ENCODE results near the gene AK9. TPM values are rescaled to one million over a fixed set of nuclear protein-coding genes. Genes with fewer than 3 reads are reported as not detected.

The AK9 gene
- total RNA-seq, 1 experiment from 2014 or later, result 1.3 TPM

GRCh38 chr6:109512271-109512817, 178.7 kb downstream of the AK9 start:
- no peak for DNase-seq (ENCODE audit: low spot score)

- DNase-seq (ENCODE audit: low spot score), result no peak
These were observed 179.2 kb downstream of the AK9 start for GRCh38 chr6:109511832-109512231.

- no peak for DNase-seq (ENCODE audit: low spot score)
These were observed 180.6 kb downstream of the AK9 start for GRCh38 chr6:109510358-109510757.

GRCh38 chr6:109508166-109508860, 182.7 kb downstream of the AK9 start:
- no peak for DNase-seq (ENCODE audit: low spot score)

- DNase-seq (ENCODE audit: low spot score), result no peak
These were observed 183.4 kb downstream of the AK9 start for GRCh38 chr6:109507490-109508072.

GRCh38 chr6:109506841-109507240, 184.2 kb downstream of the AK9 start:
- no peak for DNase-seq (ENCODE audit: low spot score)

- no peak for DNase-seq (ENCODE audit: low spot score)
These were observed 184.7 kb downstream of the AK9 start for GRCh38 chr6:109506314-109506713.

- DNase-seq (ENCODE audit: low spot score), result no peak
These were observed 187.4 kb downstream of the AK9 start for GRCh38 chr6:109503327-109504224.

- no peak for DNase-seq (ENCODE audit: low spot score)
These were observed 192.1 kb downstream of the AK9 start for GRCh38 chr6:109498936-109499335.

- no peak for DNase-seq (ENCODE audit: low spot score)
These were observed 192.9 kb downstream of the AK9 start for GRCh38 chr6:109498052-109498451.

GRCh38 chr6:109496036-109496772, 194.8 kb downstream of the AK9 start:
- DNase-seq (ENCODE audit: low spot score), result no peak

GRCh38 chr6:109493865-109494264, 197.1 kb downstream of the AK9 start:
- DNase-seq (ENCODE audit: low spot score), result no peak

GRCh38 chr6:109491207-109491938, 199.6 kb downstream of the AK9 start:
- peak; percentile 11 for DNase-seq (ENCODE audit: low spot score)

- no peak for DNase-seq (ENCODE audit: low spot score)
These were observed 200.3 kb downstream of the AK9 start for GRCh38 chr6:109490713-109491112.

GRCh38 chr6:109488001-109488400, 203.0 kb downstream of the AK9 start:
- DNase-seq (ENCODE audit: low spot score), result no peak

- DNase-seq (ENCODE audit: low spot score), result no peak
These were observed 204.9 kb downstream of the AK9 start for GRCh38 chr6:109486068-109486467.

- DNase-seq (ENCODE audit: low spot score), result no peak
These were observed 205.6 kb downstream of the AK9 start for GRCh38 chr6:109485266-109485935.

- no peak for DNase-seq (ENCODE audit: low spot score)
These were observed 206.9 kb downstream of the AK9 start for GRCh38 chr6:109484122-109484521.

GRCh38 chr6:109483735-109484057, 207.3 kb downstream of the AK9 start:
- DNase-seq (ENCODE audit: low spot score), result no peak

GRCh38 chr6:109482905-109483734, 207.9 kb downstream of the AK9 start, which contains the start of gene ZBTB24:
Gene ZBTB24 (minus strand): TSS chr6:109483219. CDS start chr6:109482026, 1,193 bp downstream.
- DNase-seq (ENCODE audit: low spot score), result peak; percentile 62

Measured in H4 (cell line).